Measurements from ENCODE around the gene M1AP.

DNA sequence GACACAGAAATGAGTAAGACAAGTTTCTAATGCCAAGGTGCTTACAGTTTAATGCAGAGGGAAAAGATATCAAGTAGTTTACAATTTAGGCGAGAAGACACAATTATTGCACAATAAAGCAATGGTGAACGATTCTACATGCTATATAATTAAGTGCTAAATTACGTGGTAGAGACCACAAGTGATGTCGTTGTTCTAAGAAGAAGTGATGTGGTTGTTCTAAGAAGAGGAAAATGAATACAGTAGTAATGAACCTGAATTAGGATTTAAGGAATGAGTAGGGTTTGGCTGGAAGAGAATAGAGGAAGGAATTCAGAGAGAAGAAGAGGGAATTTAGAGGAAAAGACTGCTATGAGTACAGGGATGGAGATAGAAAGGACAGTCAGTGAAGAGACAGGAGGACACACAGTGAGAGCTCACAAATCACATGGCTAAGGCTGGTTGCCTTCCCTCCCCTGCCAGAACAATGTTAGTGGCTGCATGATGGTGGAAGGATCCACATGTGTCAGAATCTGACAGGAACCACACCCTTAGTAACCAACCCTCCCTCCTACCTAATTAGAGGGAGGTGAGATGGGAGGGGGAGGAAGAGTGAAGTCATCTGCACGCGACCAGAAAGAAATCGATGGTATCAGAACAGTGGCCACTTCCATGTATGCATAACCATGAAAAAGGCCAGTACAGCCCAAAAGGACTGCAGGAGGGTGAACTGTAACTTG is 44.7 kb downstream of the M1AP start:
- TF ChIP-seq, protein P1, sequence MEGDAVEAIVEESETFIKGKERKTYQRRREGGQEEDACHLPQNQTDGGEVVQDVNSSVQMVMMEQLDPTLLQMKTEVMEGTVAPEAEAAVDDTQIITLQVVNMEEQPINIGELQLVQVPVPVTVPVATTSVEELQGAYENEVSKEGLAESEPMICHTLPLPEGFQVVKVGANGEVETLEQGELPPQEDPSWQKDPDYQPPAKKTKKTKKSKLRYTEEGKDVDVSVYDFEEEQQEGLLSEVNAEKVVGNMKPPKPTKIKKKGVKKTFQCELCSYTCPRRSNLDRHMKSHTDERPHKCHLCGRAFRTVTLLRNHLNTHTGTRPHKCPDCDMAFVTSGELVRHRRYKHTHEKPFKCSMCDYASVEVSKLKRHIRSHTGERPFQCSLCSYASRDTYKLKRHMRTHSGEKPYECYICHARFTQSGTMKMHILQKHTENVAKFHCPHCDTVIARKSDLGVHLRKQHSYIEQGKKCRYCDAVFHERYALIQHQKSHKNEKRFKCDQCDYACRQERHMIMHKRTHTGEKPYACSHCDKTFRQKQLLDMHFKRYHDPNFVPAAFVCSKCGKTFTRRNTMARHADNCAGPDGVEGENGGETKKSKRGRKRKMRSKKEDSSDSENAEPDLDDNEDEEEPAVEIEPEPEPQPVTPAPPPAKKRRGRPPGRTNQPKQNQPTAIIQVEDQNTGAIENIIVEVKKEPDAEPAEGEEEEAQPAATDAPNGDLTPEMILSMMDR (IDR thresholded peaks at IDR 0.05), result no peak
- TF ChIP-seq POLR2A (IDR thresholded peaks at IDR 0.05), result no peak
